NT2/D1 (cell line): ENCODE data around the gene CSH2.
"Not testable (repeated sequence)": the region's sequence is repeated elsewhere in the genome, so short reads cannot be mapped to it uniquely, and the experiment has no call there.

ENCODE experiments used
- DNase-seq: peaks from one replicate; pipeline ENCODE4 v3.0.0-alpha.2; 2011; ENCODE audit warnings: low read depth, low spot score
- H3K27me3 ChIP-seq: 2 replicates; pipeline ENCODE4 v1.6.0; 2011; ENCODE audit warnings: mild to moderate bottlenecking; ENCODE audit not compliant: insufficient read length, insufficient read depth
- H3K36me3 ChIP-seq: 2 replicates; pipeline ENCODE4 v1.6.1; 2011; ENCODE audit warnings: mild to moderate bottlenecking, low read length, mixed read lengths; ENCODE audit not compliant: insufficient read depth, insufficient read length
- H3K4me1 ChIP-seq: 2 replicates; pipeline ENCODE4 v1.5.1; 2011; ENCODE audit not compliant: insufficient read depth, insufficient read length
- H3K4me3 ChIP-seq: 2 replicates; pipeline ENCODE4 v1.5.1; 2011; ENCODE audit warnings: low read depth; ENCODE audit not compliant: insufficient read length
- H3K9ac ChIP-seq: 2 replicates; pipeline ENCODE4 v1.6.0; 2011; ENCODE audit warnings: low read depth; ENCODE audit not compliant: insufficient read length
- H3K9me3 ChIP-seq: 2 replicates; pipeline ENCODE4 v1.5.1; 2011; ENCODE audit warnings: mild to moderate bottlenecking, low read length; ENCODE audit not compliant: insufficient read depth
- SUZ12 ChIP-seq: IDR thresholded peaks from 2 replicates; pipeline ENCODE4 v1.6.1; 2011; ENCODE audit not compliant: insufficient read length, insufficient read depth; ENCODE audit errors: extremely low read depth
- YY1 ChIP-seq: IDR thresholded peaks from 2 replicates; pipeline ENCODE4 v1.6.1; 2011; ENCODE audit not compliant: insufficient read length, insufficient read depth
- ZNF274 ChIP-seq: IDR thresholded peaks from 2 replicates; pipeline ENCODE4 v1.6.1; 2011; ENCODE audit warnings: mild to moderate bottlenecking, low read depth, low read length

Gene CSH2

GRCh38 chr17:63859257-63859656 lies 14.2 kb downstream of the CSH2 start:
- no peak for DNase-seq
- TF ChIP-seq ZNF274 (no peak), YY1 (no peak), SUZ12 (no peak)

GRCh38 chr17:63856425-63856824 lies 17.1 kb downstream of the CSH2 start:
- not testable (repeated sequence) for H3K9me3 ChIP-seq, H3K36me3 ChIP-seq, H3K27me3 ChIP-seq, H3K4me1 ChIP-seq, H3K9ac ChIP-seq, DNase-seq, H3K4me3 ChIP-seq

More at GRCh38 chr17:63859257-63859656, 14.2 kb downstream of the CSH2 start:
- Histone ChIP-seq H3K4me3 (no peak overlapping the region), H3K27me3 (no peaks in the 10 kb centered on the region), H3K36me3 (no peaks in the 10 kb centered on the region), H3K4me1 (no peaks in the 10 kb centered on the region), H3K9me3 (no peaks in the 10 kb centered on the region), H3K9ac (no peak overlapping the region)

GRCh38 chr17:63855185-63855584 lies 18.3 kb downstream of the CSH2 start:
- Histone ChIP-seq H3K27me3 (no peaks in the 10 kb centered on the region), H3K4me1 (no peaks in the 10 kb centered on the region), H3K9ac (no peak overlapping the region), H3K4me3 (no peak overlapping the region), H3K36me3 (no peaks in the 10 kb centered on the region), H3K9me3 (no peaks in the 10 kb centered on the region)
- no peak for DNase-seq
- TF ChIP-seq SUZ12 (no peak), ZNF274 (no peak), YY1 (no peak)

GRCh38 chr17:63854709-63855108 lies 18.8 kb downstream of the CSH2 start:
- no peak overlapping the region for H3K4me3 ChIP-seq
- TF ChIP-seq SUZ12 (no peak), ZNF274 (no peak), YY1 (no peak)

GRCh38 chr17:63853260-63853659 lies 20.2 kb downstream of the CSH2 start:
- no peak for DNase-seq
- Histone ChIP-seq H3K36me3 (no peaks in the 10 kb centered on the region), H3K4me3 (no peak overlapping the region), H3K9me3 (peaks cover 6% of the 10 kb centered on the region), H3K4me1 (no peaks in the 10 kb centered on the region), H3K27me3 (peaks cover 5% of the 10 kb centered on the region), H3K9ac (no peak overlapping the region)
- TF ChIP-seq YY1 = no peak
- TF ChIP-seq SUZ12 = no peak
- no peak for TF ChIP-seq ZNF274

More at GRCh38 chr17:63854709-63855108, 18.8 kb downstream of the CSH2 start:
- no peaks in the 10 kb centered on the region for H3K36me3 ChIP-seq
- no peaks in the 10 kb centered on the region for H3K4me1 ChIP-seq
- DNase-seq = no peak
- H3K9me3 ChIP-seq = no peaks in the 10 kb centered on the region
- H3K27me3 ChIP-seq = no peaks in the 10 kb centered on the region
- no peak overlapping the region for H3K9ac ChIP-seq

- Histone ChIP-seq H3K4me1 (no peaks in the 10 kb centered on the region), H3K4me3 (no peak overlapping the region), H3K27me3 (peaks cover 12% of the 10 kb centered on the region), H3K9ac (no peak overlapping the region), H3K9me3 (peaks cover 14% of the 10 kb centered on the region), H3K36me3 (no peaks in the 10 kb centered on the region)
- TF ChIP-seq ZNF274 (no peak), SUZ12 (no peak), YY1 (no peak)
- no peak for DNase-seq
Measured at GRCh38 chr17:63850401-63850800, 23.1 kb downstream of the CSH2 start.

- peak overlapping the region; percentile 43 for H3K9ac ChIP-seq
Measured at GRCh38 chr17:63848834-63849689, 24.4 kb downstream of the CSH2 start.

More at GRCh38 chr17:63848834-63849689, 24.4 kb downstream of the CSH2 start:
- Histone ChIP-seq H3K36me3 (no peaks in the 10 kb centered on the region), H3K9me3 (peaks cover 14% of the 10 kb centered on the region), H3K4me3 (no peak overlapping the region), H3K27me3 (peaks cover 12% of the 10 kb centered on the region), H3K4me1 (no peaks in the 10 kb centered on the region)
- peak; percentile 85 for DNase-seq
- TF ChIP-seq SUZ12 (no peak), YY1 (no peak), ZNF274 (no peak)
